HG03103 (cell line): ENCODE measurements around the gene THSD7B.

Experiments used
- ATAC-seq: cut with Tn5 transposase; IDR thresholded peaks from one replicate; pipeline ENCODE4 v1.9.1; 2021; ENCODE audit warnings: low read depth; ENCODE audit not compliant: unreplicated experiment

The THSD7B gene

GRCh38 chr2:137229834-137230233, 464.5 kb downstream of the THSD7B start:
- no peak for ATAC-seq

- ATAC-seq, result no peak
Observed at GRCh38 chr2:137231628-137232027, 466.3 kb downstream of the THSD7B start.

- ATAC-seq, result no peak
Observed at GRCh38 chr2:137232076-137232475, 466.7 kb downstream of the THSD7B start.

- ATAC-seq, result no peak
Observed at GRCh38 chr2:137233091-137233490, 467.7 kb downstream of the THSD7B start.

DNA sequence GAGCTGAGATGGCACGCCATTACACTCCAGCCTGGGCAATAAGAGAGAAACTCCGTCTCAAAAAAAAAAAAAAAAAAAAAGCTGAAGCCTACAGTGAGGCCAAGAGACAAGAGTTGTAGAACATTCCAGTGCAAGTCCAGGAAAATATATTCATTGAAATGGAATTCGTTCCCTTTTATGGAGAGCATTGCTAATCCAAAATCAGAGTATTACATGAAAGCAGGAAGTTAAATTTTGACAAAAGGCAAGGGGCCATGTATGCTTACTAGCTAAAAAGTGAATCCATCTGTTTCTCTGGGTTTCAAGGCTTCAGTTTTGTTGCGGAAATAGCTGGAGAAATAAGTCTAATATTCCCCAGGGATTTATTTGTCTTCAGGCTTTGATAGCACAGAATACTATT, 471.7 kb downstream of the THSD7B start:
- no peak for ATAC-seq

- ATAC-seq, result no peak
Observed at GRCh38 chr2:137238065-137238464, 472.7 kb downstream of the THSD7B start.

GRCh38 chr2:137249463-137250130, 484.3 kb downstream of the THSD7B start:
- ATAC-seq, result no peak

DNA sequence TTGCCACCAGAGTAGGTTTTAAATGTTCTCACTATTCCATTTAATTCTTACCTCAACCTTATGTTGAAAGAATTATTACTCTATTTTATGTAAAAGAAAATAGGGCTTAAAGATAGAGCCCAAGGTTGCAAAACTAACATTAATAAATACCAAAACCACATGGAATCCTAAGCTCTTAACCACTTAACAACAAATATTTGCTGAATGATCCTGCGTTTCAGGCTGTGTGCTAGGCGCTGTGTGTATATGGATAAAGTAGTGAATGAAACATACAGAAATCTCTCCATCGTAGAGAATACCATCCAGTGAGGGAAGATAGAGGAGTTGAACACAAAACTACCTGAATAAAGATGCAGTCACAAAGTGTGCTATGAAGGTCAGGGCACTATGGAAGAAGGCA, 485.1 kb downstream of the THSD7B start:
- ATAC-seq, result no peak

- ATAC-seq, result no peak
Observed at GRCh38 chr2:137251045-137251444, 485.7 kb downstream of the THSD7B start.

- ATAC-seq, result no peak
Observed at GRCh38 chr2:137252934-137253333, 487.6 kb downstream of the THSD7B start.

- ATAC-seq, result no peak
Observed at GRCh38 chr2:137254052-137254451, 488.7 kb downstream of the THSD7B start.

DNA sequence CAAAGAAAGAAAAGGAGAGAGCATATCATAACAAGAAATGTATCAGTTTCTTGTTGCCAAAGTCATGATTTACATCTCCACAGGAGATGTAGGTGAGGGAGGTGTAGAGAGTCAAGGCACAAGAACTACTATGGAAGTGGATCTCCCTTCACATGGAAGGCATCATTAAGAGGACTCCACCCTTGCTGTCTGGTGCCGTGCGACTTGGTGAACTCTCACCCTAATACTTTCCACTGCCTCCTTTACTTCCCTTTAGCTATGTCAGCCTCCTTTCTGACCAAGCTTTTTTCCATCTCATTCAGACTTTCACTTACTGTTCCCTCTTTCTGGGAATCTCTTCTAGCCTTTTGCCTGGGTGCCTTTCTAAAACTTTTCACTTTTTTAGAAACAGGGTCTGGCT, 490.0 kb downstream of the THSD7B start:
- ATAC-seq, result no peak

DNA sequence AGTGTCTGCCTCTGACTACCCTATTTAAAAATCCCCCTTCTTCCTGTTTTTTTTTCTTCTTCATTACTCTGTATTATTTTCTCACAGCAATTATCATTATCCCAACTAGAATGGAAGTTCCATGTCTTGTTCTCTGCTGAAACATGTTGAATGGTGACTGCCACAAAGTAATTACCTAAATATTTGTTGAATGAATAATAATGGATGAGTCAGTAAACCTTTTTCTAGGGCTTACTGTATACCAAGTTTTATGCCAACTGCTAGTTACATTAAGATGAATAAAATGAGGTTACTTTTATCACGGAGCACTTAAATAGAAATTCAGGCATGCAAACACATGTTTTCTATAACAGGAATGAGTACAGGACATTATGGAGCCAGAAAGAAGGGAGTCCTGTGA, 490.6 kb downstream of the THSD7B start:
- no peak for ATAC-seq

DNA sequence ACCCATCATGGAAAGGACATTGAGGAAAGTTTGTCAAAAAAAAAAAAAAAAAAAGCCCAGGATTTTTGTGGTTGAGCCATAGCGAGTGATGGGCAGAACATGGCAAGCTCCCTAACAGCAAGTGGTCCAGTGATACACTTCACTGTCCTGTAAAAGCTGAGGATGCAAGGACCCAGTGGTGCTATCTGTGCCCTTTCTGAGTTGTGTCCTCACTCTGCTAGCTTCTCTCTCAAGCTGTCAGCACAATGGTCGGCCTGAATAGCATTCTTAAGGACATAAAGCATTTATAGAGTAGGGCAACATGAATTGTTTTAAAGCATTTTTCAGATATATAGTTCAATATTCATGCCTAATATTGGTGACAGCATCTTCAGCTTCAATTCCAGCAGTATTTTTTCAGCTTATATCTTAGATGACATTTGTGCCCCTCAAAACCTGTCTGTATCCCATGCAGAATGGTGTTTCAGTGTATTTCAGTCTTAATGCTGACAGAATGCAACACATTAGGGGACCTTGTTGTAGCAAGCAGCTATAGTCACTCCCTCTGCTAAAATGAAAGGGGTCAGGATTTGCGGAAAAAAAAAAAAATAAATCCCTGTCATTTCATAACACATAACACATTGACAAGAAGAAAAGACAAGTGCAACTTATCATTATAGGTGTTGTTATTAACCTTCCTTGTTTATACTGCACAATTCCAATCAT, 496.7 kb downstream of the THSD7B start:
- no peak for ATAC-seq

DNA sequence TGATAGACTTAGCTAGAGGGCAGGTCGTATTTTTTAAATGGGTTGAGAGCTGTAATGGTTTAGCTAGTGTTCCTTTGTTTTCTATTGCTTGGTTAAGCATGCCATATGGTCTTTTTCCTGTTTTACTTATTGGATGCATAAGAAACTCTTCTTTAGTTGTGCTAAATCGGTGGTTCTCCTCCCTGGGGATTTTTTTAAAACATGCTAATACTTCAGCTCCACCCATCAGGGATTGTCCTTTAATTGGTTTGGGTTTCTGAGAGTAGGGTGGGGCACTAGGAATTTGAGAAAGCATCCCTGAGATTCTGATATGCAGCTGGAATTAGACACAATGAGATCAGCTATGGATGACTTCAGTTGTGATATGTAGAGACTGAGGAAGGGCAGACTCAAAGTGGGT, 497.2 kb downstream of the THSD7B start:
- no peak for ATAC-seq

DNA sequence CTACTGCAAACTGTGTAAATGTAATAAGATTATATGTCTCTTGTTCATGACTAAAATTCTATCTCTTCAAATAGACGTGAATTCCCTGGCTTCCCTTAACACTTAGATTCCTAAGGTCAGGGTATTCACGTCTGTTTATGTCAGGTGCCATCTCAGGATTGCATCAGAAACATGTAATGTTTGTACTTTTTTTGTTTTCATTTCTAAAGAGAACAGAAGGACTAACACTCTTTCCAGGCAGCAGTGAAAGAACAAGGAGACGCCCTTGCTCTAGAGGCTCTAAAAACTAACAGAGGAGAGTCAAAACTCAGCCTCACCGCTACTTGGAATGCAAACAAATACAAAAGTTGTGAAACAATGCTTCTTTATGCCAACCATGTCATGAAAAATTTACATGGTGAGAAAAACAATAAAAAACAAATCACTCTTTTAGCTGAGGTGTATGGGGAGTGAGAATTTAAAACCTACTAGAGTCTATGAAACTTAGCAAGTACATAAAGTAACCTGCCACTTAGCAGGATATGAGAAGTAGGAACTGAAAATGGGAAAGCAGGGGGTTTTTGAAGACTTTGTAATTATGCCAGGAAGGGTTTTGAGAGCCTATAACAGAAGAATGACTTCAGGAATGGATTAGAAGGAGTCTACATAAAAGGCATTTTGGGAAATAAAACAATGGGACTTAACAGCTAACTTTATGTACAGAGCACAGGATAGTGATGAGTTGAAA, 522.7 kb downstream of the THSD7B start:
- no peak for ATAC-seq

DNA sequence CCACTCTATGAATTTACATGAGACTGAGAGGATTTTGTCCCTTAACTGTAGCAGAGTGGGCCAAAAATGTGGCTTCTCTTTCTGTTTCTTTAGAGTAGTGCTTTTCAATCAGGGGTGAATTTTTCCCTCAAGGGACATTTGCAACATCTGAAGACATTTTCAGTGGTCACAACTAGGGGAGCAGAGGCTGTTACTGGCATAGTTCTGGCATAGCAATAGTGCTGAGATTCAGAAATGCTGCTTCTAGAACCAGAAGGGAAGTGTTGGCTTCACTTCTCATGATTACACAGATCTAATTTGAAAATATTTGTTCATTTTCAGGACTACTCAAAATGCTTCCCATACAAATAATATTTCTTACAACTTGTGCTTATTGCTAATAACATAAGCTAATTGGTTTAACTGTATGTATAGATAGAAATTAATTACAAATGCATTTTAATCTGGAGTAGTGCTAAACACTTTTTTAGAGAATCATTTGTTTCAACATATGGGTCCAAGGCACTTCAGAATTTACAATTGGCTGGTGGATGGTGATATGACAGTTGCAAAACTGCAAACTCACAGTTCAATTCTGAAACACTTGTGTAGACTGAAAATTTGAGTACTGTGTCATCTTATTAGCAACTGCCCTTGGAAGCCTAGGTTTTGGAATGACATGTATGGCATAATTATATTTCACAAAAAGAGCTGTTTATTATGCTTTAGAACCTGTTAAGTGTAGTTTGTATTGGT, 526.7 kb downstream of the THSD7B start:
- ATAC-seq, result no peak

- ATAC-seq, result no peak
Observed at GRCh38 chr2:137298377-137298776, 533.0 kb downstream of the THSD7B start.

DNA sequence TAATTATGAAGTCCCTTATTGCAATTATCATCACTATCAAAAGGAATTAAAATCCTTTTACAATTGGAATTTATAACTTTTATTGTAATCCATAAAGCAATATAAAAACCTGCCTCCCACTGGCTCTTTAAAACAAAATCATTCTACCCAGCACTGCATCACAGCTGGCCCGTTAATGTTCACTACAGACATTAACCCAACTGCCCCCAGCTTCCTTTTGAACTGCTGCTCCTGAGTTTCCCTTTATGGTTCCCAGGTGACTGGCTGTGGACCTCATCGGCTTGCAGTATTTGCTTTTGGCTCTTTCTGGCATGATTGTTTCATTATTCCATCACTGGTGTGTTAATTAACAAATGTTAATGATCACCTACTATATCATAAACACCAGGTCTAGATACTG, 535.6 kb downstream of the THSD7B start:
- no peak for ATAC-seq

DNA sequence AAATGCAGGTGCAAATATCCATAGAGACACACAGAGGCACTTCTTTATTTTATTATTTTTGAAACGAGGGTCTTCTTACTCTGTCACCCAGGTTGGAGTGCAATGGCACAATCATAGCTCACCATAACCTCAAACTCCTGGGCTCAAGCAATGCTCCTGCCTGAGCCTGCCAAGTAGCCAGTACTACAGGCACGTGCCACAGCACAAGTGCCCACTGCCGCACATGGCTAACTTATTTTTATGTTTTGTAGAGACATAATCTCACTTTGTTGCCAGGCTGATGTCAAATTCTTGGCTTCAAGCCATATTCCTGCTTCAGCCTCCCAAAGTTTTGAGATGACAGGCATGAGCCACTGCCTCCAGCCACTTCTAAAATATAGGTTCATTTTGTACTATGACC, 537.6 kb downstream of the THSD7B start:
- ATAC-seq, result no peak

DNA sequence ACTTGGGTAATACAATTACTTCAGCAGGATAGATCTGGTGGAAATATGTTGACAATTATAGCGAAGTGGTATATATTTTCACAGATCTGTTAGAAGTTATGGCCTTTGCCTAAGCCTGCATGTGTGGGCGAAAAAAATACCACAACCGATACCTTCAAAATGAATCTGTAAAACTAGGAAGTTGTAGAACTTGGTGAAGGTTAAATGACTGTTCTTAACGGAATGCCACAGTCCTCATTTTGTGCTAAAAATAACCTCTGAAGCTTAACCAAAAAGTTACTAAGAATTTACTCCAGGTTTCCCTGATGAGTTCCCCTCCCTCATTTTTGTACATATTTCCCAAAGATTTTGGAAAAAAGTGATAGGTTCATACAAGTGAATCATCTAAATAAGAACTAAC, 550.7 kb downstream of the THSD7B start:
- no peak for ATAC-seq
